Measurements from ENCODE around the gene IFNA5. TPM values are rescaled to one million over a fixed set of nuclear protein-coding genes. Genes with fewer than 3 reads are reported as not detected.

Gene IFNA5
- total and polyA plus RNA-seq, 2 of the 4 experiments (the other 2 are of a cell fraction), result not detected

DNA sequence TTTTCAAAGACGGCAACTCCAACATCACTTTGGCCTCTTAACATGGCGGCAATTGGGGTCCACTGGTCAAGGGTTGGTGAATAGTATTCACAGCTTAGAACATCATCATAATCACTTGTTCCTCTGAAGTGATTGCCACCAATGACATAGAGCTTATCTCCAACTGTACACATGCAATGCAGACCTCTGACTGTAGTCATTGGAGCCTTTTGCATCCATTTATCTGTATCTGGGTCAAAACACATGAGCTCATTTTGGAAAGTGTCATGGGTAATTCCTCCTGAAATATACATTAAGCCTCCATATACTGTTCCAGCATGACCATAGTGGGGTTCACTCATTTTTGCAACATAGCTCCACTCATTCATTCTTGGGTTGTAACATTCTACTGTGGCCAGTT, 28.1 kb upstream of the IFNA5 start:
- H4K91ac ChIP-seq (ENCODE audit: insufficient read depth, low read depth, low read length), result no peak overlapping the region
- TSS peak; percentile 28 for BruUV-seq (replicated peaks)
- no peak overlapping the region for H2BK120ac ChIP-seq (ENCODE audit: low read depth, low read length)
- intact Hi-C loops (cut with micrococcal nuclease), result loop anchor here (10.0 kb wide), 1 partner anchor 222 kb away; no protein-coding TSS in a partner anchor
- no peaks in the 10 kb centered on the region for H3K27me3 ChIP-seq (ENCODE audit: control insufficient read depth, insufficient read depth, low read length)
- no peak for DNase-seq
- no peak for ATAC-seq (ENCODE audit: low read depth)
- no CpG with 5 or more reads among the region's 2 CpGs for WGBS, 2 experiments (ENCODE audit: extremely low coverage in 2 of 2, insufficient read length in 1 of 2)
- ChIA-PET CTCF (interaction anchor here (0.8 kb wide), 1 partner anchor 13 kb away, joined by 5 read pairs; no protein-coding TSS in a partner anchor), POLR2A (ENCODE audit: unreplicated experiment) (no interaction called here)
- H4K8ac ChIP-seq (ENCODE audit: low read depth in 2 of 2, low read length in 2 of 2), result no peak overlapping the region
- in situ Hi-C loops (cut with MboI; ENCODE audit: low sequenced_read_pairs), result loop anchor here (25.0 kb wide), 2 partner anchors 329 to 679 kb away; partner anchors contain the start of gene CDKN2B
- no peak overlapping the region for H2AK9ac ChIP-seq (replicated peaks; ENCODE audit: low read depth, low read length, poor library complexity)
- no peak overlapping the region for H2AK5ac ChIP-seq (ENCODE audit: low read depth, low read length)
- no peaks in the 10 kb centered on the region for H3K9me3 ChIP-seq (ENCODE audit: control insufficient read depth, insufficient read depth, low read length)
- H2AFZ ChIP-seq (replicated peaks; ENCODE audit: low read length, poor library complexity), result no peak overlapping the region
- dilution Hi-C loops (cut with HindIII; ENCODE audit: low sequenced_read_pairs, unreplicated experiment), result no loop called here
- H3K9me1 ChIP-seq (ENCODE audit: insufficient read depth, low read length), result peaks cover 7% of the 10 kb centered on the region
- H4K5ac ChIP-seq (ENCODE audit: low read depth, low read length), result no peak overlapping the region
- peaks cover 0 to 38% of the 10 kb centered on the region in 2 experiments; a peak in 2 of 4 replicates for H3K79me1 ChIP-seq (ENCODE audit: low read depth in 1 of 2, low read length in 2 of 2)
- no peak overlapping the region for H3K18ac ChIP-seq (ENCODE audit: low read depth, low read length)
- TF ChIP-seq RAD21 (IDR thresholded peaks at IDR 0.05; ENCODE audit: low read length), result no peak
- TF ChIP-seq RFX5 (IDR thresholded peaks at IDR 0.05; ENCODE audit: low read depth, low read length), result no peak
- TF ChIP-seq, protein P1, sequence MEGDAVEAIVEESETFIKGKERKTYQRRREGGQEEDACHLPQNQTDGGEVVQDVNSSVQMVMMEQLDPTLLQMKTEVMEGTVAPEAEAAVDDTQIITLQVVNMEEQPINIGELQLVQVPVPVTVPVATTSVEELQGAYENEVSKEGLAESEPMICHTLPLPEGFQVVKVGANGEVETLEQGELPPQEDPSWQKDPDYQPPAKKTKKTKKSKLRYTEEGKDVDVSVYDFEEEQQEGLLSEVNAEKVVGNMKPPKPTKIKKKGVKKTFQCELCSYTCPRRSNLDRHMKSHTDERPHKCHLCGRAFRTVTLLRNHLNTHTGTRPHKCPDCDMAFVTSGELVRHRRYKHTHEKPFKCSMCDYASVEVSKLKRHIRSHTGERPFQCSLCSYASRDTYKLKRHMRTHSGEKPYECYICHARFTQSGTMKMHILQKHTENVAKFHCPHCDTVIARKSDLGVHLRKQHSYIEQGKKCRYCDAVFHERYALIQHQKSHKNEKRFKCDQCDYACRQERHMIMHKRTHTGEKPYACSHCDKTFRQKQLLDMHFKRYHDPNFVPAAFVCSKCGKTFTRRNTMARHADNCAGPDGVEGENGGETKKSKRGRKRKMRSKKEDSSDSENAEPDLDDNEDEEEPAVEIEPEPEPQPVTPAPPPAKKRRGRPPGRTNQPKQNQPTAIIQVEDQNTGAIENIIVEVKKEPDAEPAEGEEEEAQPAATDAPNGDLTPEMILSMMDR (conservative IDR thresholded peaks at IDR 0.05; ENCODE audit: low read depth, low read length), result no peak
- TF ChIP-seq RCOR1 (IDR thresholded peaks at IDR 0.05; ENCODE audit: insufficient replicate concordance, low read length), result no peak
- TF ChIP-seq CEBPB (IDR thresholded peaks at IDR 0.05; ENCODE audit: low read depth, low read length), result no peak
- TF ChIP-seq CHD1 (IDR thresholded peaks at IDR 0.05; ENCODE audit: low read depth, low read length), result no peak
- no peak for TF ChIP-seq BHLHE40 (IDR thresholded peaks at IDR 0.05; ENCODE audit: low read depth, low read length)
- TF ChIP-seq FOS (IDR thresholded peaks at IDR 0.05; ENCODE audit: low read depth, low read length), result no peak
- TF ChIP-seq NFE2L2 (IDR thresholded peaks at IDR 0.05; ENCODE audit: low read depth, low read length), result no peak
- TF ChIP-seq MAZ (IDR thresholded peaks at IDR 0.05; ENCODE audit: borderline replicate concordance, low read depth, low read length), result no peak
- no peak overlapping the region for H2BK20ac ChIP-seq (ENCODE audit: low read depth, low read length)
- no peak overlapping the region for H2BK15ac ChIP-seq (ENCODE audit: low read depth, low read length)
- H3K4ac ChIP-seq (ENCODE audit: low read depth, low read length), result no peak overlapping the region
- H4K20me1 ChIP-seq (ENCODE audit: insufficient read depth, low read length), result peaks cover 42% of the 10 kb centered on the region
- H3K27ac ChIP-seq (ENCODE audit: insufficient read depth, low read length), result no peak overlapping the region
- peak overlapping the region; percentile 96 for H3K4me2 ChIP-seq (ENCODE audit: low read depth, low read length)
- no peak overlapping the region for H3K9ac ChIP-seq (ENCODE audit: low read depth, low read length)
- H3K14ac ChIP-seq (replicated peaks; ENCODE audit: low read depth, low read length), result no peak overlapping the region
- peak overlapping the region; percentile 5; the same call in 1 of the 2 replicates for H3K4me3 ChIP-seq (ENCODE audit: insufficient read depth, low read depth, low read length)
- peaks cover 11% of the 10 kb centered on the region for H3K36me3 ChIP-seq (ENCODE audit: control insufficient read depth, insufficient read depth, low read length)
- peaks cover 7% of the 10 kb centered on the region for H3K4me1 ChIP-seq (ENCODE audit: control insufficient read depth, insufficient read depth, low read length)
- H3K56ac ChIP-seq (ENCODE audit: extremely low read depth, insufficient read depth, low read length), result no peak overlapping the region
- no peak overlapping the region for H2BK5ac ChIP-seq (ENCODE audit: low read depth, low read length, poor library complexity, severe bottlenecking)
- peak overlapping the region; percentile 68; the same call in 1 of the 2 replicates for H3K23ac ChIP-seq (ENCODE audit: low read depth, low read length)

Measured in IMR-90 (cell line).